HG03280 (cell line): ENCODE data around the gene HEPN1.
A peak's percentile ranks its signal among the peaks of the same experiment; 100 is the strongest.
"Not testable (repeated sequence)": the region's sequence is repeated elsewhere in the genome, so short reads cannot be mapped to it uniquely, and the experiment has no call there.

Source experiments
- ATAC-seq: cut with Tn5 transposase; IDR thresholded peaks from one replicate; pipeline ENCODE4 v1.9.1; 2021; ENCODE audit warnings: mild to moderate bottlenecking, moderate library complexity; ENCODE audit not compliant: unreplicated experiment

The HEPN1 gene

GRCh38 chr11:124941703-124942102, 22.7 kb downstream of the HEPN1 start:
- no peak for ATAC-seq

GRCh38 chr11:124942466-124943253, 23.6 kb downstream of the HEPN1 start:
- no peak for ATAC-seq

- ATAC-seq, result no peak
These were observed 24.2 kb downstream of the HEPN1 start for GRCh38 chr11:124943254-124943616.

GRCh38 chr11:124943741-124944140, 24.7 kb downstream of the HEPN1 start:
- ATAC-seq, result no peak

- no peak for ATAC-seq
These were observed 25.5 kb downstream of the HEPN1 start for GRCh38 chr11:124944565-124944964.

GRCh38 chr11:124945826-124946225, 26.8 kb downstream of the HEPN1 start:
- no peak for ATAC-seq

GRCh38 chr11:124946735-124947141, 27.7 kb downstream of the HEPN1 start:
- ATAC-seq, result no peak

- ATAC-seq, result no peak
These were observed 31.7 kb downstream of the HEPN1 start for GRCh38 chr11:124950601-124951330.

- no peak for ATAC-seq
These were observed 32.3 kb downstream of the HEPN1 start for GRCh38 chr11:124951341-124951740.

- peak; percentile 100 for ATAC-seq
These were observed 34.9 kb downstream of the HEPN1 start, which contains the start of gene CCDC15 for GRCh38 chr11:124953753-124954589. Gene CCDC15 (plus strand): TSS chr11:124954202. CDS start chr11:124954733, 531 bp downstream.

- ATAC-seq, result no peak
These were observed 35.5 kb downstream of the HEPN1 start for GRCh38 chr11:124954590-124954955.

- ATAC-seq, result no peak
These were observed 36.0 kb downstream of the HEPN1 start for GRCh38 chr11:124955035-124955434.

GRCh38 chr11:124961972-124962609, 43.0 kb downstream of the HEPN1 start:
- peak; percentile 97 for ATAC-seq

- not testable (repeated sequence) for ATAC-seq
These were observed 49.1 kb downstream of the HEPN1 start for GRCh38 chr11:124968197-124968596.
